Fibroblast of skin of left quadriceps (primary cell): ENCODE results near the gene CYB561.

Experiments used
- DNase-seq, 2 experiments: peaks; one replicate each; pipeline ENCODE4 v3.0.0-alpha.2; 2013; ENCODE audit warnings: low read depth in 2 of 2

The CYB561 gene

DNA sequence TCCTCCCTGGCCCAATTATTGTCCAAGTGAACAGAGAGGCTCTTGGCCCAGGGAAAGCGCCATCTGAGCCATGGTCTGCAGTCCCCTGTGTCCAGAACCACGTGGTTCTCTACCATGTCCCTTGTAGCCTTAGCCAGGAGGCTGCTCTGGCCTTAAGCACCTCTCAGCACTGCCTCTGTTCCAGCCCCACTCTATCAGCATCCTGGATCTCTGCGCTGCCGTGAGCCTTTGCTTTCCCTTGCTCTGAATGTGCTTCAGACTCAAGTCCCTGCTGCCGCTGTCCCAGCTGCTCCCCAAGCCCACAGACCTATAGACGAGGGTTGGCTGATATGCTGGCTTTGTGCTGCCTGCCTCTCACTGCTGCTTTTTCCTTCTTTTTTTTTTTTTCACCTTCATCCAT lies 33.9 kb downstream of the CYB561 start:
- no peak for DNase-seq

DNA sequence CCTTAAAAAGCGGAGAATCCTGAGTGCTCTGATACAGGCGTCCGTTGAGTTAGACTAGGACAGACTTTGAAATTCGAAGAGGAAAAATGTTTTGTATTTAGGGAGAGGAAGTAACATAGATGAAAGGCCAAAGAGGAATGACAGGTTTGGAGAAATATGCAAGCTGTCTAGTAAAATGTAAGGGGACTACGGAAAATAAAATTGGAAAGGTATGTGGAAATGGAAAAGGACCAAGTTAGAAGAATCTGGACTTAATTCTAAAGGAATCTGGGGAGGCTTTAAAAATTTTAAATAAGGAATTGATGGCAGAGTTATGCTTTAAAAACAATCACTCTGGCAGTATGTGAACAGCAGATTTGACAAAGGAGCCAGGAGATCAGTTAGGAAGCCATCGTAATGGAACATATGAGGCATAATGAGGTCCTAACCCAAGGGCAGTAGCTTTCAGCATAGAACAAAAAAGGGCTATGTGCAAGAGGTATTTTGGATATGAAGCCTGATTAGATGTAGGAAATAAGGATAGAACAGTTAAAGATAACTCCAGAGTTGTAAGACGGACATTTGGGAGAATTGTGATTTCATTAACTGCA lies 38.3 kb downstream of the CYB561 start:
- DNase-seq, result no peak

DNA sequence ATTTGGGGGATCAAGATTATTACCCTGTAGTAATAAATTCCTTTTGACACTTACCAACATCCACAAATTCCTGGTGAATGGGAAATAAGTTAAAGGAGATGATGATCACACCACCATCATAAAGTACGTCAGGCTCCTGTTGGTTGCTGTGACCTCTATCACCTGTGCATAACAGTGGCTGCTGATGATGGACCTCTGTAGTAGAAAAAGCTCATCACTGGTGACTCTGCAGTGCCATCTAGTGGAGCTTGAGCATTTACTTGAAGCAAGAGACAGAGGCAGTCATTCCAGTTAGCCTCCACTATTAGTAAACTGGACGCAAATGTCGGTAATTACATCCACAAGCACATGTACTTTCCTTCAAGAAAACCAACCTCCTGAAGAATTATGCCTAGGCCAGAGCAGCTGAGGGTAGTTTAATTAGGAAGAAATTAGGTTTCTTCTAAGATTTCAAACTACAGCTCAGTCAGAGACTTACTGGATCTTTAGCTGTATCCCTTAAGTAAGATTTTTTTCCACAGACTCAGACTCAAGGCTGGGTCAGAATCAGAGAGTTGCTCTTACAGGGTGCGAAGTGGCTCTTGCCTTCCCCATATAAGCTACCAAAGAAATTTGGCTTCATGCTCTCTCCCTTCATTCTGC lies 39.3 kb downstream of the CYB561 start:
- peak; percentile 76 to 80 for DNase-seq

DNA sequence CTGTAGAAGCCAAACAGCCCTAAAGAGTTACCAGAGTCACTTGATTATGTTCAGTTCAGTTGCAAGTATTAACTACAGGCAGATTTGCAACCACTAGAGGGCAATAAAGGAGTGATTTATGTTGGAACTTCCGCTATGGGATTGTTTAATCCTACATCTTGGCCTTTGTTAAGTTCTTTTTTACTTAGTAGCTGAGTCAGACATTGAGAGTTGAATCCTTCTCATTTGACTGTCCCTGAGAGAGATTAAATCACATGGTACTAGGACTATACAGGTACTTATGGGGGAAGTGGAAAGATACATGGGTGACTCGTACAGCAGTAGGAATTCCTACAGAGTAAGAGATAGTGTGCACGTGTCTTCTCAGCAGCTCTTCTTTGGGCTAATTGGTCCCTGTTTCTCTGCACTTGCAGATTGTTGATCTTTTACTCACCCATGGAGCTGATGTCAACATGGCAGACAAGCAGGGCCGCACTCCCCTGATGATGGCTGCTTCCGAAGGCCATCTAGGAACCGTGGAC lies 40.3 kb downstream of the CYB561 start:
- peak; percentile 71 to 79 for DNase-seq

DNA sequence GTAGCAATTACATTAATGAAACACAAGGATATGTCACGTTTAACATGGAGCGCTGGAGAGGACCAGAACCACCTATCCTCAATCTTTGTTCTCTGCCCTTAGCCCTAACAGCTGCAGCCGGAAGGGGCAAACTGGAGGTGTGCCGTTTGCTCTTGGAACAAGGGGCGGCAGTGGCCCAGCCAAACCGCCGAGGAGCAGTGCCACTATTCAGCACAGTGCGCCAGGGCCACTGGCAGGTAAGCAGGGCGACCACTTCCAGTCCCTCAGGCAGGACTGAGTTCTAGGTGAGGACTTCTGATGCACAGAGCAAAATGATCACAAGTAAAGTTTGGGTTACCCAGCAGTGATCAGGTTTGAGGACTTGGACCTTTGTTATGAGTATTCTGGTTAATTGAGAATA lies 41.1 kb downstream of the CYB561 start:
- DNase-seq, result no peak

DNA sequence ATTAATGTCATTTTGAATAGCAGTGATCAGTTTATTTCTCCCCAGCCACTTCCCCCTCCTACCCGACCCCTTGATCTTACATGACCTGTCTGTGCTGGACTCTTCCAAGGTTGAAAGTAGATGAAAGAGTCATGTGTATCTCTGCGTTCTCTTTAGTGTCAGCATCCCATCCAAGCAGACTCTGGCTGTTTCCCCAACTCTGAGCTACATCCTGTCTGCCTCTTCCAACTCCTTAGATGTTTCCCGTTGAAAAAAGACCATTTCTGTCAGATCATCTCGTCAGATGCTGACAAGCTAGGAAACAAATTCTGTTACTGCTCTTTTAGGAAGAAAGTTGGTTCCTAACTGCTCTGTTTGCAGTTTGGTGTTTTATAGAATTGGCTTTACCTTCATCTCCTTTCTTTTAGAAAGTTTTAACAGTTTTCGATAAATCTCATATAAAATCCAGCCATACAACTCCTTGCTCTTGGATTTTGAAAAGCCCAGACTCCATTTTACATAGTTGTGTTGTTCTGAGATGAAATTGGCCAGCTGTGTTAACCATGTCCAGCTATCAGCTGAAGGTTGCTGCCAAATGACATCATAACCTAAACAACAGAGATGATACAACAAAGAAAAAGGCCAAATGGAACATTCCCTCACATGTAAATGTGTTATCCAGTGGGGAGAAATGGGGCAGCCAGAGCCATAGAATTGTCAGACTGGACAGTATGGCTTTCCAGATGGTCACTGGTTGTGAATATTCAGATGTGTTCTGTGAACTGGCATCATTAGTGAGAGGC lies 43.5 kb downstream of the CYB561 start:
- no peak for DNase-seq

DNA sequence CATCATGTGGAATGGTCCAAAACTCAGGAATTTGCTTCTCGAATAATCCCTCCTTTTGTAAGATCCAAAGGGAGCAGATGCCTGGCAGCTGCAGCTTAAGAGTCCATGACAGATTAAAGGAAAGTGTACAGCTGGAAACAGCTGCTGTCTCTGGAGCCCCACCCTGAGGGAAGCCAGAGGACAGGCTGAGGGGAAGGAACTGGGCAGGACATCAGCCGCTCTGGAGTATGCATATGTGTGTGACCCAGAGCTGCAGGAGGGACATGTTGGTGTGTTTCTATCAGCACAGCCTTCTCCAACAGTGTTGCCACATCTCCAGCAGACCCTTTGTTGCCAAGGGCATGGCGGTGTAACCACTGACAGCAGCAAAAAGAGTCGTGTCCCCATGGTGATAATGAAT lies 46.2 kb downstream of the CYB561 start:
- no peak for DNase-seq

DNA sequence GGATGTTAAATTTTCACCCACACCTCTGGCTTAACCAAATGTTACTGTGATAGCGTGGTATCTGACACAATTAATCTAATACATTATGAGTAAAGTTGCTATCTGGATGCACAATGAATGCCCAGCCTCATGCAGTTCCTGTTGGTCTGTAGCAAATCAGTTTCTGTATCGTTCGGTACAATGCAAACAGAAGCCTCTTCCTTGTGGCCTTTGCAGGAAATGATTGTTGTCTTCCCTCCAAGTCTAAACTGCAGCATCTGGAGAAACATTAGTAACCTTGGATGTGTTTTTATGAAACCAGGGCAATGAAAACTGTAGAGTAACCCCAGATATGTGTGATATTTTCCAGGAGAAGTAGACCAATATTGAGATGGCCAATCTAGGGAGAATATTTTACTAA lies 46.8 kb downstream of the CYB561 start:
- DNase-seq, result no peak

DNA sequence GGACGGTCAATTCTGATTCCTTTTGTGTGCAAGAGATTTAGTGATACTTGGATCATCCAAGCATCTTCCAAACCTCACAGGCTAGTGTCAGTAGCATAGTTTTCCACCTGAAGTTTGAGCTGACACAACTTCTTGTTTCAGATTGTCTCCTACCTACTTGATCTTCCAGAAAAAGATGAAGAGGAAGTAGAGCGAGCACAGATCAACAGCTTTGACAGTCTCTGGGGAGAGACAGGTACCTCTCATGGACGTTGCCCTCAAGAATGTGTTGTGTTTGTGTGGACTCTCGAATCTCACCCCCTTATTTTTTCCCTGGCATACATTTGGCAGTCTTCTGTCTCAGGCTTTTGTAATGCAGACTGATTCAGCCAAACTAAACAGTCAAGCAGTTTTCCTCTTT lies 47.4 kb downstream of the CYB561 start:
- DNase-seq, result no peak

DNA sequence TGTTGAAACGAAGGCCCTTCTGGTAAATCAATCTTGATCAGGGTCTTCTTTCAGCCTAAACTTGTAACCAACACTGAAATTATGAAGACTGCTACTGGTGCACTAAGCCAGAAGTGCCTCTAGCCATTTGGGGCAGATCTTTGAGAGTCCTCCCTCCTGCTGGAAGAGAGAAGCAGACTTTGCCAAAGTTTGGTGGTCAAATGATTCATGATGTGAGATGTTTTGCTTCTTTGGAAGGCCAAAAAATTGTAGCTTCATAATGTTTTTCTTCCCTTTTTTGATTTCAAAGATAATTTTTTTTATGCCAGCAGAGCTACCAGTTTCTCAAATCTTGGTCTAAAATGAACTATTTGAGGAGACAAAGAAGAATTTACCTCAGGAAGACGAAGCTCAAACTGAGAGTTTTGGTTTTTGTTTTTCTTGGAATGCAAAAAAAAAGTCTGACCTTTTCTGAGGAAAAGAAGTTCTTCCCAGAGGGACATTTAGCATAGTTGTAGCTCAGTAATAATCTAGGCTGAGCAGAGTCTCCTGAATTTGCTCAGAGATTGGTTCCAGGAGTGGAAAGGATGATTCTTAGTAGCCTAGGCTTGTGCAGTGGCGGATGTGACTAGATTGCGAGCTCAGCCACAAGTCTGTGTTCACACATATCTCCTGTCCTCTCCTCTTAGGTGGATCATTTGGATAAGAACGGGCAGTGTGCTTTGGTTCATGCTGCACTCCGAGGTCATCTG lies 50.9 kb downstream of the CYB561 start:
- DNase-seq, result peak; percentile 53 to 55

DNA sequence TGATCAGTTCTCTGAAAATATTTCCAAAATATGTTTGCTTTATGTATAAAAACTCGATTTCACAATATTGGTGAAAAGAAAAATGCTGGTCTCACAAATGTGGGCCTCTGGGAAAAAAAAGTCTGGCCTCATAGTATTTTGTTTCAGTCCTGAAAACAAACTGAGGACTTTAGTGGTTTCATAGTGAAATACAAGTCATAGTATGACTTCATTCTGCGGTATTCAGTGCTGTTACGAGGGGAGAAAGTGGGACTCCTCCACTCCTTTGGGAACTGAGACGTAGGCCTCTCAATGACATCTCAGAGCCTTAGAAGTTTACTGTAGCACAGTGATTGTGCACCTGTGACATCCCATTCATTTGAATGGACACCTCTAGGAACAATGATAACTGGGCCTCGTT lies 56.0 kb downstream of the CYB561 start:
- DNase-seq, result no peak

DNA sequence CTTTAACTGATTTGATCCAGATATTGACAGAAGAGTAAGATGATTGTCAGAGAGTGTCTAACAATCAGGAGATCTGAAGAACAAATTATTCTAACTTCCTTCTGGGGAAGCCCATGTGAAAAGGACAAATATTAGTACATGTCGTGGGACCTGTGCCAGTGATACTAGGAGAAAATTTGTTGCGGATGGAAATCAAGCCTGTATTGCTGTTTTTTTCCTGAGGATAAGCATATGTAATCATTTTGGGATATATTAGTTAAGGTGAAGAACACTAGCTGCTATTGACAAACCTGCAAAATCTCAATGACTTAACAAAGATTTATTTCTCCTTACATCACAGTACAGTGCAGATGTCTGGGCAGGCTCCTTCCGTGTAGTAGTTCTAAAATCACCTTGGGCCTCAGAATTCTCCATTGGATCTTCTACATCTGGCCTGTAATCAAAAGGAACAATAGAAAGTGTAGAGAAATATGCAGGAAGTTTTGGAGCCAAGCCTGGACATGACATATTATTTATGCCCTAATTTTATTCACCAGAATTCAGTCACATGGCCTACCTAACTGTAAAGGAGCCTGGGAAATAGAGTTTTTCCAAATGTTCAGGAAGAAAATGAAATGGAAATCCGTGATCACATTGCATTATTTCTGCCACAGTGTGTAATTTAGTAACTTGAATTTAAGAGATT lies 58.3 kb downstream of the CYB561 start:
- no peak for DNase-seq

DNA sequence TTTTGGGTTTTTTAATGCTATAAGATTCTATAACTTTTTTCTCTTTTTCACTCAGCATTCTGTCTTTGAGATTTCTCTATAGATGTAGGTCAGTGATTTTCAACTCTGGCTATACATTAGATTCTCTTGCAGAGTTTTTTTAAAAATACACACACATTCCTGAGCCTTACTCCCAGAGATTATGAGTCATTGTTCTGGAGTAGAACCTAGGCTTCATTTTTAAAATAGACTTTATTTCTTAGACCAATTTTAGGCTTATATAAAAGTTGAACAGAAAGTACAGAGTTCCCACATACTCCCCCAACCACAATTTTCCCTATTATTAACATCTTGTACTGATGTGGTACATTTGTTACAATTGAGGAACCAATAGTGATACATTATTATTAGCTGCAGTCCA lies 63.3 kb downstream of the CYB561 start:
- no peak for DNase-seq
